Panc1 (cell line): ENCODE data around the gene NIPBL. TPM values are rescaled to one million over a fixed set of nuclear protein-coding genes. Genes with fewer than 3 reads are reported as not detected.

Source experiments
- ATAC-seq: fragments of 200-7000 bp; cut with Tn5 transposase; 2 replicates; pipeline ENCODE4 v1.9.1; 2020; ENCODE audit warnings: mild to moderate bottlenecking, moderate library complexity
- BruUV-seq: library from RNA; stranded (reverse); fragments of 400-500 nt; replicated peaks from 2 replicates; lab custom pipeline; 2021; lab: Mats Ljungman, UMichigan
- CTCF ChIA-PET: fragments of 300-600 bp; sonication (Branson Sonifier 250); formaldehyde crosslinking; loops from one replicate; lab custom pipeline; 2022; ENCODE audit warnings: antibody characterized with exemption; lab: Charles Lee
- POLR2A ChIA-PET: fragments of 300-600 bp; sonication (Branson Sonifier 250); formaldehyde crosslinking; loops from one replicate; lab custom pipeline; 2022; ENCODE audit warnings: antibody characterized with exemption; lab: Charles Lee
- DNase-seq: peaks from one replicate; pipeline ENCODE4 v3.0.0-alpha.2; 2010; ENCODE audit warnings: low read depth, low spot score
- H3K27ac ChIP-seq: 2 replicates; pipeline ENCODE4 v1.5.1; 2011; ENCODE audit warnings: mild to moderate bottlenecking, low read length, inconsistent platforms
- H3K27me3 ChIP-seq: fragments of 200-500 bp; sonication (Bioruptor generic); 2 replicates; pipeline ENCODE4 v1.6.0; 2014; ENCODE audit warnings: low read length, inconsistent platforms; ENCODE audit not compliant: control insufficient read depth, insufficient read depth
- H3K36me3 ChIP-seq: fragments of 200-500 bp; sonication (Bioruptor generic); 2 replicates; pipeline ENCODE4 v1.5.1; 2014; ENCODE audit warnings: inconsistent platforms, mild to moderate bottlenecking, low read length, moderate library complexity; ENCODE audit not compliant: control insufficient read depth, insufficient read depth
- H3K4me1 ChIP-seq: 2 replicates; pipeline ENCODE4 v1.5.1; 2011; ENCODE audit warnings: inconsistent platforms, mild to moderate bottlenecking, low read length, moderate library complexity; ENCODE audit not compliant: control insufficient read depth, insufficient read depth
- H3K4me3 ChIP-seq, 2 experiments: 2 replicates each; pipeline ENCODE4 v1.5.1; 2011 to 2012; ENCODE audit warnings: low read depth in 2 of 2, low read length in 2 of 2, mild to moderate bottlenecking in 2 of 2, inconsistent platforms in 1 of 2, moderate library complexity in 1 of 2
- H3K9me3 ChIP-seq: fragments of 200-500 bp; sonication (Bioruptor generic); 2 replicates; pipeline ENCODE4 v1.5.1; 2014; ENCODE audit warnings: low read depth, mild to moderate bottlenecking, inconsistent platforms, low read length, moderate library complexity; ENCODE audit not compliant: control insufficient read depth, insufficient read depth
- POLR2AphosphoS5 ChIP-seq: IDR thresholded peaks from 2 replicates; pipeline ENCODE4 v1.6.1; 2012; ENCODE audit warnings: mild to moderate bottlenecking, low read depth, low read length, moderate library complexity
- REST ChIP-seq, 2 experiments: IDR thresholded peaks; 2 replicates each; pipeline ENCODE4 v1.6.1; 2011 to 2012; ENCODE audit warnings: low read depth in 2 of 2, control low read depth in 1 of 2, low read length in 1 of 2, mild to moderate bottlenecking in 1 of 2, moderate library complexity in 1 of 2; ENCODE audit not compliant: insufficient read depth in 1 of 2
- SIN3A ChIP-seq: IDR thresholded peaks from 2 replicates; pipeline ENCODE4 v1.6.1; 2012; ENCODE audit warnings: low read depth, mild to moderate bottlenecking, low read length, moderate library complexity, borderline replicate concordance; ENCODE audit not compliant: insufficient read depth
- TCF7L2 ChIP-seq: IDR thresholded peaks from 2 replicates; pipeline ENCODE4 v1.6.1; 2011; ENCODE audit warnings: mild to moderate bottlenecking, low read depth, low read length, inconsistent platforms
- in situ Hi-C: cut with HindIII; loops from 2 replicates; pipeline ENCODE4 v1.10.0; 2016; ENCODE audit warnings: low sequenced_read_pairs, low pct_unique_long_range_greater_than_20kb
- intact Hi-C: fragments of 100-400 bp; cut with micrococcal nuclease; formaldehyde crosslinking; loops from one replicate; pipeline ENCODE4 v1.10.0; 2022; ENCODE audit not compliant: unreplicated experiment
- total RNA-seq: library from RNA; stranded (reverse); gene quantifications from one replicate; pipeline ENCODE4 v1.2.1, GENCODE V29; 2021; ENCODE audit not compliant: unreplicated experiment
- TF ChIP-seq, protein P1 (sequence below): fragments of 450-650 bp; IDR thresholded peaks from 2 replicates; pipeline ENCODE4 v1.5.1; 2017; ENCODE audit warnings: mild to moderate bottlenecking

NIPBL gene
- total RNA-seq, 1 experiment from 2014 or later: 41.6 TPM

- Histone ChIP-seq H3K27me3 (no peaks in the 10 kb centered on the region), H3K36me3 (no peaks in the 10 kb centered on the region), H3K4me3 (no peak overlapping the region), H3K4me1 (no peaks in the 10 kb centered on the region), H3K27ac (no peak overlapping the region), H3K9me3 (no peaks in the 10 kb centered on the region)
- no peak for TF ChIP-seq POLR2AphosphoS5
- no peak for TF ChIP-seq SIN3A
- TF ChIP-seq, protein P1, sequence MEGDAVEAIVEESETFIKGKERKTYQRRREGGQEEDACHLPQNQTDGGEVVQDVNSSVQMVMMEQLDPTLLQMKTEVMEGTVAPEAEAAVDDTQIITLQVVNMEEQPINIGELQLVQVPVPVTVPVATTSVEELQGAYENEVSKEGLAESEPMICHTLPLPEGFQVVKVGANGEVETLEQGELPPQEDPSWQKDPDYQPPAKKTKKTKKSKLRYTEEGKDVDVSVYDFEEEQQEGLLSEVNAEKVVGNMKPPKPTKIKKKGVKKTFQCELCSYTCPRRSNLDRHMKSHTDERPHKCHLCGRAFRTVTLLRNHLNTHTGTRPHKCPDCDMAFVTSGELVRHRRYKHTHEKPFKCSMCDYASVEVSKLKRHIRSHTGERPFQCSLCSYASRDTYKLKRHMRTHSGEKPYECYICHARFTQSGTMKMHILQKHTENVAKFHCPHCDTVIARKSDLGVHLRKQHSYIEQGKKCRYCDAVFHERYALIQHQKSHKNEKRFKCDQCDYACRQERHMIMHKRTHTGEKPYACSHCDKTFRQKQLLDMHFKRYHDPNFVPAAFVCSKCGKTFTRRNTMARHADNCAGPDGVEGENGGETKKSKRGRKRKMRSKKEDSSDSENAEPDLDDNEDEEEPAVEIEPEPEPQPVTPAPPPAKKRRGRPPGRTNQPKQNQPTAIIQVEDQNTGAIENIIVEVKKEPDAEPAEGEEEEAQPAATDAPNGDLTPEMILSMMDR: no peak
- TF ChIP-seq REST (IDR thresholded peaks at IDR 0.05; ENCODE audit: insufficient read depth in 1 of 2, low read depth in 2 of 2, low read length in 1 of 2): no peak
- TF ChIP-seq TCF7L2: no peak
- intact Hi-C loops (no loop called here), in situ Hi-C loops (no loop called here)
- no TSS peak for BruUV-seq
- no peak for ATAC-seq
- DNase-seq: no peak
- ChIA-PET CTCF (no interaction called here), POLR2A (no interaction called here)
Observed at GRCh38 chr5:37086466-37087173, 210.1 kb downstream of the NIPBL start.

GRCh38 chr5:37088009-37088408 lies 211.4 kb downstream of the NIPBL start:
- Histone ChIP-seq H3K27me3 (no peaks in the 10 kb centered on the region), H3K27ac (no peak overlapping the region), H3K9me3 (no peaks in the 10 kb centered on the region), H3K4me3 (no peak overlapping the region), H3K4me1 (no peaks in the 10 kb centered on the region), H3K36me3 (no peaks in the 10 kb centered on the region)
- in situ Hi-C loops (no loop called here), intact Hi-C loops (no loop called here)
- no peak for DNase-seq
- TF ChIP-seq TCF7L2: no peak
- TF ChIP-seq REST (IDR thresholded peaks at IDR 0.05; ENCODE audit: insufficient read depth in 1 of 2, low read depth in 2 of 2, low read length in 1 of 2): no peak
- no peak for TF ChIP-seq SIN3A
- TF ChIP-seq, protein P1: no peak
- BruUV-seq: no TSS peak
- CTCF ChIA-PET: no interaction called here
- POLR2A ChIA-PET: no interaction called here
- ATAC-seq: no peak
